GM12878 (cell line): ENCODE results near the gene KIF12.

Experiments
- EGR1 ChIP-seq, 2 experiments: IDR thresholded peaks; 1 replicate in 1 of 2; 2 replicates in 1 of 2; pipeline ENCODE4 v1.6.1; 2011 to 2012; ENCODE audit warnings: low read depth in 2 of 2, low read length in 2 of 2, borderline replicate concordance in 1 of 2, mild to moderate bottlenecking in 1 of 2, moderate library complexity in 1 of 2
- HDAC2 ChIP-seq: fragments of 200-600 bp; sonication (generic); IDR thresholded peaks from 2 replicates; pipeline ENCODE4 v1.6.1; 2017
- MXI1 ChIP-seq: fragments of 150-350 bp; IDR thresholded peaks from 2 replicates; pipeline ENCODE4 v1.6.1; 2011; ENCODE audit warnings: low read depth, mild to moderate bottlenecking, inconsistent platforms, low read length, improper control_type of control experiment
- PML ChIP-seq: IDR thresholded peaks from 2 replicates; pipeline ENCODE4 v1.6.1; 2012; ENCODE audit warnings: low read length, inconsistent platforms
- YY1 ChIP-seq: IDR thresholded peaks from 2 replicates; pipeline ENCODE4 v1.6.1; 2011; ENCODE audit warnings: low read depth, mild to moderate bottlenecking, low read length
- ZBED1 ChIP-seq: IDR thresholded peaks from 2 replicates; pipeline ENCODE4 v1.6.1; 2016; ENCODE audit warnings: borderline replicate concordance
- TF ChIP-seq, protein P1 (sequence below): fragments of 450-650 bp; IDR thresholded peaks from 2 replicates; pipeline ENCODE4 v1.6.1; 2014; ENCODE audit warnings: mild to moderate bottlenecking
- TF ChIP-seq, protein P2 (sequence below): IDR thresholded peaks from 2 replicates; pipeline ENCODE4 v1.6.1; 2011; ENCODE audit warnings: borderline replicate concordance, low read depth, mild to moderate bottlenecking, moderate library complexity, low read length; ENCODE audit not compliant: insufficient read depth, poor library complexity, severe bottlenecking
- TF ChIP-seq, protein P3 (sequence below), 3 experiments: IDR thresholded peaks in 2 of 3; conservative IDR thresholded peaks in 1 of 3; 2 replicates each; pipeline ENCODE4 v1.5.1; 2011; ENCODE audit warnings: low read depth in 3 of 3, low read length in 3 of 3, mild to moderate bottlenecking in 3 of 3, control low read depth in 2 of 3, moderate library complexity in 2 of 3, inconsistent platforms in 1 of 3, mixed read lengths in 1 of 3; ENCODE audit not compliant: control insufficient read depth in 2 of 3, insufficient read depth in 1 of 3; ENCODE audit errors: extremely low read depth in 1 of 3

DNA sequence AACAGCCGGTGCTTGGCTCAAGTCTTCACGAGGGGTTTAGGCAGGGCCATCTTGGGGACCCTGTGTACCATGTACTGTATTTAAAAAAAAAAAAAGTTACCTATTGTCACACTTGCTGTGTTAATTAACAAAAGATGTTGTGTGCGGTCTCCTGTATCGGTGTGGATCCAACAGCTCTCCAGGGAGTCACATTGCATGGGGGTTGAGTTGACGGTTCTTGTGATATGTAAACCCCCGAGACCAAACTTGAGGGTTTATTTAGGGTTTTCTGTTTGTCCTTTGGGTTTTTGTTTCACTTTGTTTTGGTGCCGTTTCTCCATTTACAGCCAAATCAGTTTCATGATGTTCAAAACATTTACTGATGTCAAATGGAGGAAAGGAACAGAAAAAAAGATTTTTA, 43.2 kb downstream of the KIF12 start:
- TF ChIP-seq YY1 (no peak), EGR1 (IDR thresholded peaks at IDR 0.05; ENCODE audit: borderline replicate concordance in 1 of 2, low read depth in 2 of 2, low read length in 2 of 2) (no peak), PML (no peak), HDAC2 (no peak), MXI1 (no peak), ZBED1 (no peak)
- TF ChIP-seq, protein P1, sequence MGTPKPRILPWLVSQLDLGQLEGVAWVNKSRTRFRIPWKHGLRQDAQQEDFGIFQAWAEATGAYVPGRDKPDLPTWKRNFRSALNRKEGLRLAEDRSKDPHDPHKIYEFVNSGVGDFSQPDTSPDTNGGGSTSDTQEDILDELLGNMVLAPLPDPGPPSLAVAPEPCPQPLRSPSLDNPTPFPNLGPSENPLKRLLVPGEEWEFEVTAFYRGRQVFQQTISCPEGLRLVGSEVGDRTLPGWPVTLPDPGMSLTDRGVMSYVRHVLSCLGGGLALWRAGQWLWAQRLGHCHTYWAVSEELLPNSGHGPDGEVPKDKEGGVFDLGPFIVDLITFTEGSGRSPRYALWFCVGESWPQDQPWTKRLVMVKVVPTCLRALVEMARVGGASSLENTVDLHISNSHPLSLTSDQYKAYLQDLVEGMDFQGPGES: no peak
- TF ChIP-seq, protein P2, sequence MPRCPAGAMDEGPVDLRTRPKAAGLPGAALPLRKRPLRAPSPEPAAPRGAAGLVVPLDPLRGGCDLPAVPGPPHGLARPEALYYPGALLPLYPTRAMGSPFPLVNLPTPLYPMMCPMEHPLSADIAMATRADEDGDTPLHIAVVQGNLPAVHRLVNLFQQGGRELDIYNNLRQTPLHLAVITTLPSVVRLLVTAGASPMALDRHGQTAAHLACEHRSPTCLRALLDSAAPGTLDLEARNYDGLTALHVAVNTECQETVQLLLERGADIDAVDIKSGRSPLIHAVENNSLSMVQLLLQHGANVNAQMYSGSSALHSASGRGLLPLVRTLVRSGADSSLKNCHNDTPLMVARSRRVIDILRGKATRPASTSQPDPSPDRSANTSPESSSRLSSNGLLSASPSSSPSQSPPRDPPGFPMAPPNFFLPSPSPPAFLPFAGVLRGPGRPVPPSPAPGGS: no peak
- TF ChIP-seq, protein P3, sequence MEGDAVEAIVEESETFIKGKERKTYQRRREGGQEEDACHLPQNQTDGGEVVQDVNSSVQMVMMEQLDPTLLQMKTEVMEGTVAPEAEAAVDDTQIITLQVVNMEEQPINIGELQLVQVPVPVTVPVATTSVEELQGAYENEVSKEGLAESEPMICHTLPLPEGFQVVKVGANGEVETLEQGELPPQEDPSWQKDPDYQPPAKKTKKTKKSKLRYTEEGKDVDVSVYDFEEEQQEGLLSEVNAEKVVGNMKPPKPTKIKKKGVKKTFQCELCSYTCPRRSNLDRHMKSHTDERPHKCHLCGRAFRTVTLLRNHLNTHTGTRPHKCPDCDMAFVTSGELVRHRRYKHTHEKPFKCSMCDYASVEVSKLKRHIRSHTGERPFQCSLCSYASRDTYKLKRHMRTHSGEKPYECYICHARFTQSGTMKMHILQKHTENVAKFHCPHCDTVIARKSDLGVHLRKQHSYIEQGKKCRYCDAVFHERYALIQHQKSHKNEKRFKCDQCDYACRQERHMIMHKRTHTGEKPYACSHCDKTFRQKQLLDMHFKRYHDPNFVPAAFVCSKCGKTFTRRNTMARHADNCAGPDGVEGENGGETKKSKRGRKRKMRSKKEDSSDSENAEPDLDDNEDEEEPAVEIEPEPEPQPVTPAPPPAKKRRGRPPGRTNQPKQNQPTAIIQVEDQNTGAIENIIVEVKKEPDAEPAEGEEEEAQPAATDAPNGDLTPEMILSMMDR (IDR thresholded peaks at IDR 0.05 in 2 of 3, conservative IDR thresholded peaks at IDR 0.05 in 1 of 3; ENCODE audit: control insufficient read depth in 2 of 3, extremely low read depth in 1 of 3, insufficient read depth in 1 of 3, low read depth in 3 of 3, low read length in 3 of 3): no peak
